Peyer's patch (tissue), 4 donors: ENCODE results near the gene SPINK13.

Experiments
- CTCF ChIP-seq, 6 experiments: fragments of 450-650 bp in 4 of 6; fragments of 200-600 bp in 2 of 6; sonication (generic) in 1 of 6; IDR thresholded peaks; one replicate each; pipeline ENCODE4 v1.5.1; 2017 to 2019; ENCODE audit warnings: antibody characterized with exemption in 6 of 6, mild to moderate bottlenecking in 3 of 6, moderate library complexity in 1 of 6
- POLR2A ChIP-seq, 2 donors: fragments of 450-650 bp; IDR thresholded peaks; one replicate each; pipeline ENCODE4 v1.5.1; 2017; ENCODE audit warnings: antibody characterized with exemption in 2 of 2, mild to moderate bottlenecking in 2 of 2, moderate library complexity in 2 of 2

- TF ChIP-seq CTCF (IDR thresholded peaks at IDR 0.05) = no peak
- no peak for TF ChIP-seq POLR2A (IDR thresholded peaks at IDR 0.05)
Measured at GRCh38 chr5:148312153-148312552, 43.6 kb downstream of the SPINK13 start, which contains the start of gene SPINK7.
